ENCODE measurements around the gene HK1.

Gene HK1

DNA sequence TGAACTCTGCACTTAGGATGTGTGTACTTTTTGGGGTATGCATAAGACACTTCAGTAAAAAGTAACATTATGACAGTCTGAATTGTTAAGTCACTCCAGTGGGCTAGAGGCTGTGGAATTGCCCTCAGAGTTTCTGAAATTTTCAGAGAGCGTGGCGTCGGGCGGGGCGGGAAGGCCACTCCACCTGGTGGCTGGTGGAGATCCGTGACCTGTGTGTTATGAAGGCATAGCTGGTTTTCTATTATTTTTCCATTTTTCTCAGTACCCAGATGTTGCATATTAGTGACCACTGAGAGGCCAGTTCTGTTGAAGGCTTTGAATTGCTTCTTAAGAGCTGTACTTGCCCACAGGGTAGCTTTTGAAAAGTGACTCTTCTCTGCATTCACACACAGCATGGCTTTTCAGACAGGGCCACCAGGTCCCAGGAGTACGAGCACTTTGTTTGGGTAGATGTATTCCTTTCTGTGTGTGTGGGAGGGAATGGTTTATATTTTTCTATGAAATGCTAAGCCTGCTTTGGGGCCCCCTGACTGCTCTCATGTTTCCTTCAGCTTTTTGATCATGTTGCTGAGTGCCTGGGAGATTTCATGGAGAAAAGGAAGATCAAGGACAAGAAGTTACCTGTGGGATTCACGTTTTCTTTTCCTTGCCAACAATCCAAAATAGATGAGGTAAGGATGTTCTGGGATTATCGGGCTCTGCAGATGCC lies 86.1 kb downstream of the HK1 start:
- Histone ChIP-seq H3K9me3 (ENCODE audit: control insufficient read depth in 2 of 2, low read length in 2 of 2) (no peaks in the 10 kb centered on the region), H3K27ac (ENCODE audit: low read depth in 2 of 2, low read length in 2 of 2) (no peak overlapping the region), H3K27me3 (ENCODE audit: control insufficient read depth in 2 of 2, insufficient read depth in 2 of 2, low read length in 2 of 2) (no peaks in the 10 kb centered on the region), H3K4me1 (ENCODE audit: control insufficient read depth in 2 of 2, insufficient read depth in 2 of 2, low read length in 2 of 2) (peaks cover 24 to 33% of the 10 kb centered on the region in 2 donors), H3K9ac (ENCODE audit: low read depth in 1 of 2, low read length in 2 of 2) (no peak overlapping the region), H3K4me3 (ENCODE audit: low read length in 2 of 2) (no peak overlapping the region), H3K36me3 (ENCODE audit: control insufficient read depth in 2 of 2, insufficient read depth in 2 of 2, low read length in 2 of 2) (peaks cover 39 to 45% of the 10 kb centered on the region in 2 donors)

DNA sequence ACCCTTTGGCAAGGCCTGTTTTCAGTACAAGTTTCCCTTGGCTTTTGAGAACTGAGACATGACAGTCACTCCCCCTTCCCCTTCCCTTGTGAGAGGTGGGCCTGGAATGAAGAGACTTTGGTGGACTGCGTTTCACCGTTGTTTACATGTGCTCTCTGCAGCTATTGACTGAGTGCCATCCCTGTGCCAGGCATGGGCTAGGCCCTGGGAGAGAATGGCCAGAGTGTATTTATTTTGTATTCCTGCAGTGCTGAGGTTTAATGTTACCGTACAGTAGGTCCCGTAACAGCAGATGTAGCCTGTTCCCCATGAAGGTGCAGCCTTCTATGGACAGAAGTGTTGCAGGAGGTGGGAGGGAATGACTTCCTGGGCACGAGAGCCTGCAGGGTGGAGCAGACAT lies 88.4 kb downstream of the HK1 start:
- Histone ChIP-seq H3K4me3 (ENCODE audit: low read length in 2 of 2) (no peak overlapping the region), H3K36me3 (ENCODE audit: control insufficient read depth in 2 of 2, insufficient read depth in 2 of 2, low read length in 2 of 2) (peaks cover 47 to 57% of the 10 kb centered on the region in 2 donors), H3K4me1 (ENCODE audit: control insufficient read depth in 2 of 2, insufficient read depth in 2 of 2, low read length in 2 of 2) (peaks cover 6 to 14% of the 10 kb centered on the region in 2 donors), H3K9me3 (ENCODE audit: control insufficient read depth in 2 of 2, low read length in 2 of 2) (no peaks in the 10 kb centered on the region), H3K27ac (ENCODE audit: low read depth in 2 of 2, low read length in 2 of 2) (no peak overlapping the region), H3K9ac (ENCODE audit: low read depth in 1 of 2, low read length in 2 of 2) (no peak overlapping the region), H3K27me3 (ENCODE audit: control insufficient read depth in 2 of 2, insufficient read depth in 2 of 2, low read length in 2 of 2) (no peaks in the 10 kb centered on the region)

DNA sequence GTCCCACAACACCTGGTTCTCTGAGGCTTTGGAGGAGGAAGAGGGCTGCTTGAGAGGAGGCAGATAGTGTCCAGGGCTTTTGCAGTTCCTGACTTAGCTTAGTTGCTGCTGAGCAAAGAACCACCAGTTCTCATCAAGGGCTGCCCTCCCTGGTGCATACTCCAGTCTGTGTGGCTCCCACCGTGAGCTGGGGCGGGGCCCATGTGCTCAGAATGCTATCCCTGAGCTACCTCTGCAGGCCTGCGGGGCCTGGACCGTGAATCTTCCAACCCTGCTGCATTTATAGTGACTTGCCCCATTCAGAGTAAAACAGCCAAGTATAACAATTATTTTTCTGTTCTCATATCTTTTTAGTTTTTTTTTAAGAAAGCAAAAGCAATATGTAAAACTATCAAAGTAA lies 89.2 kb downstream of the HK1 start:
- no peak overlapping the region for H3K9ac ChIP-seq (ENCODE audit: low read depth in 1 of 2, low read length in 2 of 2)
- no peaks in the 10 kb centered on the region for H3K27me3 ChIP-seq (ENCODE audit: control insufficient read depth in 2 of 2, insufficient read depth in 2 of 2, low read length in 2 of 2)
- no peaks in the 10 kb centered on the region for H3K9me3 ChIP-seq (ENCODE audit: control insufficient read depth in 2 of 2, low read length in 2 of 2)
- no peak overlapping the region for H3K27ac ChIP-seq (ENCODE audit: low read depth in 2 of 2, low read length in 2 of 2)
- peaks cover 6% of the 10 kb centered on the region in 2 donors for H3K4me1 ChIP-seq (ENCODE audit: control insufficient read depth in 2 of 2, insufficient read depth in 2 of 2, low read length in 2 of 2)
- peaks cover 47 to 59% of the 10 kb centered on the region in 2 donors for H3K36me3 ChIP-seq (ENCODE audit: control insufficient read depth in 2 of 2, insufficient read depth in 2 of 2, low read length in 2 of 2)
- no peak overlapping the region for H3K4me3 ChIP-seq (ENCODE audit: low read length in 2 of 2)

DNA sequence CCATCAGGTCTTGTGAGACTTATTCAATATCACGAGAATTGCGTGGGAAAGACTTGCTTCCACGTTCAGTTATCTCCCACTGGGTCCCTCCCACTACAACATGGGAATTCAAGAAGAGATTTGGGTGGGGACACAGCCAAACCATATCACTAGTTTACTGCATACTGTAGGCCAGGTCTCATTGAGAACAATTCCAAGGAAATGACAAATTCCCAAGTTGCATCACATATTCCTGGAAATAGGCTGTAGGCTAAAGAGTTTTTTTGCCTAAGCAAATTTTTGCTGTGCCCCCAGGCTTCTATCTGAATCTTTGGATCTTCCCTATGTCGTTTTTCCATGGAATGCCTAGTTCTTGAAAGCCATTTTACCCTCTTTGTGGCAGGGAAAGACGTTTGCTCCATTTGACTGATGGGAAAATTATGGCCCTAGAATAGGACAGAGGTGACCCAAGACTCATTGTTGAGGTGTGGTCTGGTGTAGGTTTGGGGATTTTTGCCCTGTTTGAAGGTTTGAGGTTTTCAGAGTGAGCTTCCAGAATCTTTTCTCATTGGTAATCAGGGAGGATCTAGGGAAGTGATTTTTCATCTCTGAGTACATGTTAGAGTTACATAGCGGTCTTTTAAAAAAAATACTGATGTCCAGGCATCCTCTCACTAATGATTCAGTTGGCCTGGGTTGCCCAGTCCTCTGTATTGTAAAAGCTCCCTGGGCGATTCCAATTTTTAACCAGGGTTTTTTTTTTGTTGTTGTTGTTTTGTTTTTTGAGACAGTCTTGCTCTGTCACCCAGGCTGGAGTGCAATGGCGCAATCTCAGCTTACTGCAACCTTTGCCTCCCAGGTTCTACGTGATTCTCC lies 94.1 kb downstream of the HK1 start:
- no peak overlapping the region for H3K27ac ChIP-seq (ENCODE audit: low read depth in 2 of 2, low read length in 2 of 2)
- H3K4me3 ChIP-seq (ENCODE audit: low read length in 2 of 2), result no peak overlapping the region
- H3K36me3 ChIP-seq (ENCODE audit: control insufficient read depth in 2 of 2, insufficient read depth in 2 of 2, low read length in 2 of 2), result peaks cover 44 to 45% of the 10 kb centered on the region in 2 donors
- no peaks in the 10 kb centered on the region for H3K27me3 ChIP-seq (ENCODE audit: control insufficient read depth in 2 of 2, insufficient read depth in 2 of 2, low read length in 2 of 2)
- H3K9me3 ChIP-seq (ENCODE audit: control insufficient read depth in 2 of 2, low read length in 2 of 2), result no peaks in the 10 kb centered on the region
- no peak overlapping the region for H3K9ac ChIP-seq (ENCODE audit: low read depth in 1 of 2, low read length in 2 of 2)
- no peaks in the 10 kb centered on the region for H3K4me1 ChIP-seq (ENCODE audit: control insufficient read depth in 2 of 2, insufficient read depth in 2 of 2, low read length in 2 of 2)

DNA sequence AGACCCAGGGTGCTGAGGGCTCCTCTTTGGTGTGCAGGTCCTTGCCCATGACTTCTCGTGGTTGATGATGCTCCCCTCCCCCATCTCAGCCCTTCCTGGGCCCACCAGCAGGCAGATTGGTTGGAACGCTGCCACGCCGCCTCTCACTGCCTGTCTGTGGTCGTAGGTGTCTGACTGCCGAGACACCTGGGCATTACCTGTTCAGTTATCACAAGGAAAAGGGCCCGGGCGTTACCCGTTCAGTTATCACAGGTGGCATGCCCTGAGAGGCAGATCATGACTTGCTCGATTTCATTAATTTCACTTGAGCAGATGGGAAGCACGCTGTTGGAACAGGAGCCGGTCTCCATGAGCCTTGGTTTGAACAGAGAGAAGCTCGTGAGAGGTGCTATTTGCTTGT lies 95.9 kb downstream of the HK1 start:
- no peak overlapping the region for H3K9ac ChIP-seq (ENCODE audit: low read depth in 1 of 2, low read length in 2 of 2)
- no peak overlapping the region for H3K27ac ChIP-seq (ENCODE audit: low read depth in 2 of 2, low read length in 2 of 2)
- H3K27me3 ChIP-seq (ENCODE audit: control insufficient read depth in 2 of 2, insufficient read depth in 2 of 2, low read length in 2 of 2), result no peaks in the 10 kb centered on the region
- peaks cover 36 to 47% of the 10 kb centered on the region in 2 donors for H3K36me3 ChIP-seq (ENCODE audit: control insufficient read depth in 2 of 2, insufficient read depth in 2 of 2, low read length in 2 of 2)
- no peaks in the 10 kb centered on the region for H3K4me1 ChIP-seq (ENCODE audit: control insufficient read depth in 2 of 2, insufficient read depth in 2 of 2, low read length in 2 of 2)
- no peaks in the 10 kb centered on the region for H3K9me3 ChIP-seq (ENCODE audit: control insufficient read depth in 2 of 2, low read length in 2 of 2)
- H3K4me3 ChIP-seq (ENCODE audit: low read length in 2 of 2), result no peak overlapping the region

DNA sequence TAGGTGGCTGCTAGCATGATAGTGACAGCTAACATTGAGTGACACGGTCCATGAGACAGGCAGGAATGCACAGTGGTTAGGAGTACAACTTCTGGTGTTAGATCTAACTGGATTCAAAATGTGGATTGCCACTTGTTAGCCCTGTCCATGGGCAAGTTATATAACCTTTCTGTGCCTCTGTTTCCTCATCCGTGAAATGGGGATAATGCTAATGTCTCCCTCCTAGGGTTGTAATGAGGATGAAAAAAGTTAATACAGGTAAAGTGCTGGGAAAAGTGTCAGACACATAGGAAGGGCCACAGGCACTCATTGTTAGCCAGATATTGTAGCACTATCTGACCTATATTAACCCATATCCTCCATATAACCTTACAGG lies 96.6 kb downstream of the HK1 start:
- H3K9ac ChIP-seq (ENCODE audit: low read depth in 1 of 2, low read length in 2 of 2), result no peak overlapping the region
- H3K36me3 ChIP-seq (ENCODE audit: control insufficient read depth in 2 of 2, insufficient read depth in 2 of 2, low read length in 2 of 2), result peaks cover 38 to 49% of the 10 kb centered on the region in 2 donors
- no peaks in the 10 kb centered on the region for H3K4me1 ChIP-seq (ENCODE audit: control insufficient read depth in 2 of 2, insufficient read depth in 2 of 2, low read length in 2 of 2)
- H3K9me3 ChIP-seq (ENCODE audit: control insufficient read depth in 2 of 2, low read length in 2 of 2), result no peaks in the 10 kb centered on the region
- no peaks in the 10 kb centered on the region for H3K27me3 ChIP-seq (ENCODE audit: control insufficient read depth in 2 of 2, insufficient read depth in 2 of 2, low read length in 2 of 2)
- no peak overlapping the region for H3K27ac ChIP-seq (ENCODE audit: low read depth in 2 of 2, low read length in 2 of 2)
- H3K4me3 ChIP-seq (ENCODE audit: low read length in 2 of 2), result no peak overlapping the region

DNA sequence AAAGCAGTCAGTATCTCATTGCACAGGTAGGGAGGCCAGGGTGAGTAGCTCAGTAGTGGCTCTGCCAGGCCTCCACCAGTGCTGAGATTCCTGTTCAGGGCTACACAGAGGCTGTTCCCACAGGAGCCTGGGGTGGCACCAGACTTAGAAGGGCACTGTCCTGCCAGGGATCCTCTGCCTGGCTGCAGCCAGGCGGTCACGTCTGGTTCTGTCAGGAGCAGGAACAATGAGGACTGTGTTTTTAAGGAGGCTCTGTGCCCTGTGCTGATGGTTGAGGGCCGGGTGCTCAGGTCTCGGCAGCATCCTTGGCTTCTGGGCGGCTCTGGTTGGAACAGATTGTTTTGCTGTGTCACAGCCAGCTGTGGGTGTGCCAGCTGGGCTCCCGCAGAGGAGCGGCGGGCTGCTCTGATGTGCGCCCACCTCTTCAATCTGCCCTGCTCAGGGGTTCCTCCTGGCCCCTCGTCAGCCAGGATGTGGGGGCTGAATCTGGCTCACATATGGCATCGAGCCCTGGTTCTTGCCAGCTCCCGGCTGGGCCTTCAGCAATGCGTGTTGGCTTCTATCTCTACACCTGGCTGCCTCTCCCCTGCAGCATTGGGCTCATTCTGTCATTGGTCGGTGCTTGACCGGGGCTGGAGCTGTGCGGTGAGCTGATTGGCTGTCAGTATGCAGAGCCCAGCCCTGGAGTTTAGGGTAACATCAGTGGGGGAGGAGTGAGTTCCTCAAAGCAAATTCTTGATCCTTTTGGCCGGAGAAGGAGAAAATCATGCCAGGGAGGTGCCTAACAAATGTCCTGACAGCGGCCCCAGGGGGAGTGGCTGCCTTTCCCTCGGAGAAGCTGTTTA lies 97.2 kb downstream of the HK1 start:
- H3K27ac ChIP-seq (ENCODE audit: low read depth in 2 of 2, low read length in 2 of 2), result no peak overlapping the region
- no peaks in the 10 kb centered on the region for H3K27me3 ChIP-seq (ENCODE audit: control insufficient read depth in 2 of 2, insufficient read depth in 2 of 2, low read length in 2 of 2)
- no peaks in the 10 kb centered on the region for H3K4me1 ChIP-seq (ENCODE audit: control insufficient read depth in 2 of 2, insufficient read depth in 2 of 2, low read length in 2 of 2)
- H3K9ac ChIP-seq (ENCODE audit: low read depth in 1 of 2, low read length in 2 of 2), result no peak overlapping the region
- no peak overlapping the region for H3K4me3 ChIP-seq (ENCODE audit: low read length in 2 of 2)
- H3K36me3 ChIP-seq (ENCODE audit: control insufficient read depth in 2 of 2, insufficient read depth in 2 of 2, low read length in 2 of 2), result peaks cover 37 to 48% of the 10 kb centered on the region in 2 donors
- H3K9me3 ChIP-seq (ENCODE audit: control insufficient read depth in 2 of 2, low read length in 2 of 2), result no peaks in the 10 kb centered on the region

DNA sequence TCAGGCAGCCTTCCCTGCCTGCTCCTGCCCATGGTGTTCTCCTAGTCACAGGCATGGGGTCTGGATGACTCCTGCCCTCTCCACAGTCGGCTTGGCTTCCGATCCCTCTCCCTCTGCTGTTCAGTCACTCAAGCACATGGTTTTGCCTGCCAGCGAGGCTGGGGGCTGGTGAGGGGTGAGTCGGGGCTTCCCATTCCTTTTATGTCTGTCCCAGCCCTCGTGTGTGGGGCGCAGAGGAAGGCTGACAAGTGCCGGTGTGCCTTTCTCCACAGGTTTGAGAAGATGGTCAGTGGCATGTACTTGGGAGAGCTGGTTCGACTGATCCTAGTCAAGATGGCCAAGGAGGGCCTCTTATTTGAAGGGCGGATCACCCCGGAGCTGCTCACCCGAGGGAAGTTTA lies 98.4 kb downstream of the HK1 start:
- H3K4me3 ChIP-seq (ENCODE audit: low read length in 2 of 2), result no peak overlapping the region
- H3K9ac ChIP-seq (ENCODE audit: low read depth in 1 of 2, low read length in 2 of 2), result no peak overlapping the region
- H3K36me3 ChIP-seq (ENCODE audit: control insufficient read depth in 2 of 2, insufficient read depth in 2 of 2, low read length in 2 of 2), result peaks cover 38 to 46% of the 10 kb centered on the region in 2 donors
- no peaks in the 10 kb centered on the region for H3K4me1 ChIP-seq (ENCODE audit: control insufficient read depth in 2 of 2, insufficient read depth in 2 of 2, low read length in 2 of 2)
- H3K27ac ChIP-seq (ENCODE audit: low read depth in 2 of 2, low read length in 2 of 2), result no peak overlapping the region
- no peaks in the 10 kb centered on the region for H3K27me3 ChIP-seq (ENCODE audit: control insufficient read depth in 2 of 2, insufficient read depth in 2 of 2, low read length in 2 of 2)
- no peaks in the 10 kb centered on the region for H3K9me3 ChIP-seq (ENCODE audit: control insufficient read depth in 2 of 2, low read length in 2 of 2)

DNA sequence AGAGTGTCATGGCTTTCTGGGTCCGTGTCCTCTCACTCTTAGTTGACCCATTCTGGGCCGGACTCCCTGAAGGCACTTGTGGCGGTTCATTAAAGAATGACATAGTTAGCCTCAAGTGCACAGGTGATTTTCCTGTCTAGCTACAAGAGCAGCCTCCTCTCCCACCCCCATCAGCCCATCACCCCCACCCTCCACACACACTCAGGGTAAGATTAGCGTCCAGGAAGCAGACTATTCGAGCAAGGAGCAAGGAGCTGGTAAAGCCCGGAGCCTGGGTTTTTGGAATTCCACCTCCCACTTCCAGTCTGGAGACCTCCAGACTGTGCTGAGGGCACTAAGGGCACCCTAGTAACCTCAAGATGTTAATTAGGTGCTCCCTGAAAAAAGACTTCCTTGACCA lies 98.9 kb downstream of the HK1 start:
- H3K9ac ChIP-seq (ENCODE audit: low read depth in 1 of 2, low read length in 2 of 2), result no peak overlapping the region
- no peaks in the 10 kb centered on the region for H3K27me3 ChIP-seq (ENCODE audit: control insufficient read depth in 2 of 2, insufficient read depth in 2 of 2, low read length in 2 of 2)
- H3K4me1 ChIP-seq (ENCODE audit: control insufficient read depth in 2 of 2, insufficient read depth in 2 of 2, low read length in 2 of 2), result no peaks in the 10 kb centered on the region
- no peak overlapping the region for H3K4me3 ChIP-seq (ENCODE audit: low read length in 2 of 2)
- H3K36me3 ChIP-seq (ENCODE audit: control insufficient read depth in 2 of 2, insufficient read depth in 2 of 2, low read length in 2 of 2), result peaks cover 36 to 48% of the 10 kb centered on the region in 2 donors
- H3K9me3 ChIP-seq (ENCODE audit: control insufficient read depth in 2 of 2, low read length in 2 of 2), result no peaks in the 10 kb centered on the region
- H3K27ac ChIP-seq (ENCODE audit: low read depth in 2 of 2, low read length in 2 of 2), result no peak overlapping the region

DNA sequence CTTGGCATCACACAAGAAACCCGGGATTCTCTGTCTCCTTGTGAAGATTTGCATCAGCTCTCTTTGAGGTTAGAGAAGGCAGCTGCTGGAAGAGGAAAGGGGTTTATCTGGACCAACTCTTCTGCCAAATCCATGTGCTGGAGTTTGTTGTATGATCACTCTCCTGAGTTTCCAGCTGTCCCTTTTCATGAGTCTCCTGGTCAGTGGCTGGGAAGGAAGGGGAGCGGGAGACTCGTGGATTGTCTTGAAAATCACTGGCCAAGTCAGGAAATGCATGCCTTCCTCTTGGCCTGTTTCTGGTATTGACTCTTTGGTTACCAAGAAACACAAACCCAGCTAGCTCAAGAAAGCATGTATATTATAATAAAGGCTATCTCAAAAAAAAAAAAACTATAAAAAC lies 99.6 kb downstream of the HK1 start:
- no peaks in the 10 kb centered on the region for H3K9me3 ChIP-seq (ENCODE audit: control insufficient read depth in 2 of 2, low read length in 2 of 2)
- peaks cover 41 to 55% of the 10 kb centered on the region in 2 donors for H3K36me3 ChIP-seq (ENCODE audit: control insufficient read depth in 2 of 2, insufficient read depth in 2 of 2, low read length in 2 of 2)
- no peak overlapping the region for H3K27ac ChIP-seq (ENCODE audit: low read depth in 2 of 2, low read length in 2 of 2)
- H3K9ac ChIP-seq (ENCODE audit: low read depth in 1 of 2, low read length in 2 of 2), result no peak overlapping the region
- no peak overlapping the region for H3K4me3 ChIP-seq (ENCODE audit: low read length in 2 of 2)
- H3K4me1 ChIP-seq (ENCODE audit: control insufficient read depth in 2 of 2, insufficient read depth in 2 of 2, low read length in 2 of 2), result no peaks in the 10 kb centered on the region
- H3K27me3 ChIP-seq (ENCODE audit: control insufficient read depth in 2 of 2, insufficient read depth in 2 of 2, low read length in 2 of 2), result no peaks in the 10 kb centered on the region
